Smooth muscle cell (in vitro differentiated cells): ENCODE results near the gene TUBA1B. TPM values are rescaled to one million over a fixed set of nuclear protein-coding genes. Genes with fewer than 3 reads are reported as not detected.

Experiments
- DNase-seq: peaks from one replicate; lab custom pipeline; 2025; ENCODE audit not compliant: unreplicated experiment; lab: John Stamatoyannopoulos, UW
- H2AFZ ChIP-seq: fragments of 200-600 bp; sonication (generic); 2 replicates; pipeline ENCODE4 v1.6.0; 2016; ENCODE audit warnings: antibody characterized with exemption, low read depth, mild to moderate bottlenecking
- H3F3A ChIP-seq: fragments of 200-600 bp; sonication (generic); 2 replicates; pipeline ENCODE4 v1.6.0; 2017; ENCODE audit warnings: antibody characterized with exemption, low read depth
- H3K27ac ChIP-seq: fragments of 200-600 bp; sonication (generic); 2 replicates; pipeline ENCODE4 v1.5.1; 2016; ENCODE audit warnings: low read depth, mild to moderate bottlenecking
- H3K27me3 ChIP-seq: fragments of 200-600 bp; sonication (generic); 2 replicates; pipeline ENCODE4 v1.6.1; 2016; ENCODE audit warnings: low read depth, mild to moderate bottlenecking
- H3K36me3 ChIP-seq: fragments of 200-600 bp; sonication (generic); 2 replicates; pipeline ENCODE4 v1.5.1; 2016; ENCODE audit warnings: low read depth
- H3K4me1 ChIP-seq: fragments of 200-600 bp; sonication (generic); 2 replicates; pipeline ENCODE4 v1.5.1; 2016; ENCODE audit warnings: low read depth
- H3K4me2 ChIP-seq: fragments of 200-600 bp; sonication (generic); 2 replicates; pipeline ENCODE4 v1.6.0; 2016; ENCODE audit warnings: mild to moderate bottlenecking
- H3K4me3 ChIP-seq: fragments of 200-600 bp; sonication (generic); 2 replicates; pipeline ENCODE4 v1.5.1; 2016; ENCODE audit warnings: mild to moderate bottlenecking
- H3K79me2 ChIP-seq: fragments of 200-600 bp; sonication (generic); 2 replicates; pipeline ENCODE4 v1.6.0; 2016; ENCODE audit warnings: low read depth, mild to moderate bottlenecking
- H3K9ac ChIP-seq: fragments of 200-600 bp; sonication (generic); 2 replicates; pipeline ENCODE4 v1.6.0; 2016; ENCODE audit warnings: low read depth
- H3K9me3 ChIP-seq: fragments of 200-600 bp; sonication (generic); replicated peaks from 2 replicates; pipeline ENCODE4 v1.5.1; 2016; ENCODE audit warnings: low read depth
- H4K20me1 ChIP-seq: fragments of 200-600 bp; sonication (generic); 2 replicates; pipeline ENCODE4 v1.6.0; 2016; ENCODE audit warnings: low read depth
- WGBS: methylation state at CpG from one replicate; pipeline ENCODE4 v1.1.7; 2016; ENCODE audit warnings: low lambda C conversion rate; 5-methylcytosine and 5-hydroxymethylcytosine counted together
- polyA plus RNA-seq: library from polyadenylated mRNA; unstranded; fragments of >200 nt; fragmentation: Nextera tagmentation; extraction: Ambion mirVana; gene quantifications from 2 replicates; pipeline ENCODE4 v1.2.1, GENCODE V29; 2016
- total RNA-seq: library from RNA; depleted of rRNA; stranded (reverse); fragments of >200 nt; gene quantifications from 2 replicates; pipeline ENCODE4 v1.2.3, GENCODE V29; 2014
- TF ChIP-seq, protein P1 (sequence below): fragments of 200-600 bp; sonication (generic); IDR thresholded peaks from 2 replicates; pipeline ENCODE4 v1.5.1; 2017; ENCODE audit warnings: borderline replicate concordance, mild to moderate bottlenecking, antibody characterized with exemption; ENCODE audit not compliant: insufficient read depth, poor library complexity, severe bottlenecking

TUBA1B gene
- total and polyA plus RNA-seq, 2 experiments from 2014 or later: 1,405 to 1,427 TPM

DNA sequence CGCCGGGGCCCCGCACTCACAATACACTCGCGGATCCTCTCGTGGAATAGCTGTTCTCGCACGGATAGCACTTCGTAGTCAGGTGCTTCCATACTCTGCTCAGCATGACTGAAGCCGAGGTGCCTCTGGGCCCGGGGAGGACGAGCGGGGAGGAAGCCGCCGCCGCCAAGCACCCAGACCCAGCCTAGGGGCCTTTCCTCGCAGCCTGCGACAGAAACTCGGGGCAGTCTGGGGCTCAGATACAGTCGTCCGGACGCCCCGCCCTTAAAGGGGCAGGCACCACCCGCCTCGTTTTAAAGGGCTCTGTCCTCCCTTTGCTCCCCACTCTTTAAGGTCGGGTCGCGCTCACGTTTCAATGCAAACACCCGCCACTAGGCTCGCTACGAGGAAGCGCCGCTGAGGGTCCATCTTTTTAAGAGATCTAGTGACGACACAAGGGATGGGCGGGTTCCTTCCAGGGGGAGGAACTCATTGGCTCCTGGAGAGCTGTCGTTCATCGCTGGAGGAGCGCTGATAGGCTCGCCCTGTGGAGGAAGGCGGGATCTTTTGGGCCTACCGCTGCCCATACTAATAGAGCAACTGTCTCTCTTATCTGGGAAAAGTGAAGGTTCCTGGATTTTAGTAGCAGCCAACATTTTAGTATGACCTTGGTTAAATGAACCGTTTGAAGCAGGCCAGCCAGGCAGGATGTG is 20.6 kb downstream of the TUBA1B start, which contains the start of gene LMBR1L:
Gene LMBR1L (minus strand): TSS at position 384 of the 692 bp plus-strand sequence. CDS start 292 bp downstream, at position 92.
- peak; percentile 80 for DNase-seq
- WGBS: under 1% methylated on average over 43 of the region's 43 CpGs
- Histone ChIP-seq H3K4me3 (peak within 1 kb of the TSS; percentile 96), H3K79me2 (peaks cover 48% of the 10 kb centered on the region), H3F3A (peaks cover 21% of the 10 kb centered on the region), H4K20me1 (peaks cover 42% of the 10 kb centered on the region), H3K36me3 (no peaks in the 10 kb centered on the region), H3K9me3 (no peaks in the 10 kb centered on the region), H3K9ac (peak within 1 kb of the TSS; percentile 95), H3K4me1 (peaks cover 14% of the 10 kb centered on the region), H2AFZ (peak within 1 kb of the TSS; percentile 84), H3K27me3 (no peaks in the 10 kb centered on the region), H3K27ac (peak within 1 kb of the TSS; percentile 93), H3K4me2 (peak within 1 kb of the TSS; percentile 98)
- TF ChIP-seq, protein P1, sequence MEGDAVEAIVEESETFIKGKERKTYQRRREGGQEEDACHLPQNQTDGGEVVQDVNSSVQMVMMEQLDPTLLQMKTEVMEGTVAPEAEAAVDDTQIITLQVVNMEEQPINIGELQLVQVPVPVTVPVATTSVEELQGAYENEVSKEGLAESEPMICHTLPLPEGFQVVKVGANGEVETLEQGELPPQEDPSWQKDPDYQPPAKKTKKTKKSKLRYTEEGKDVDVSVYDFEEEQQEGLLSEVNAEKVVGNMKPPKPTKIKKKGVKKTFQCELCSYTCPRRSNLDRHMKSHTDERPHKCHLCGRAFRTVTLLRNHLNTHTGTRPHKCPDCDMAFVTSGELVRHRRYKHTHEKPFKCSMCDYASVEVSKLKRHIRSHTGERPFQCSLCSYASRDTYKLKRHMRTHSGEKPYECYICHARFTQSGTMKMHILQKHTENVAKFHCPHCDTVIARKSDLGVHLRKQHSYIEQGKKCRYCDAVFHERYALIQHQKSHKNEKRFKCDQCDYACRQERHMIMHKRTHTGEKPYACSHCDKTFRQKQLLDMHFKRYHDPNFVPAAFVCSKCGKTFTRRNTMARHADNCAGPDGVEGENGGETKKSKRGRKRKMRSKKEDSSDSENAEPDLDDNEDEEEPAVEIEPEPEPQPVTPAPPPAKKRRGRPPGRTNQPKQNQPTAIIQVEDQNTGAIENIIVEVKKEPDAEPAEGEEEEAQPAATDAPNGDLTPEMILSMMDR: peak; percentile 16

DNA sequence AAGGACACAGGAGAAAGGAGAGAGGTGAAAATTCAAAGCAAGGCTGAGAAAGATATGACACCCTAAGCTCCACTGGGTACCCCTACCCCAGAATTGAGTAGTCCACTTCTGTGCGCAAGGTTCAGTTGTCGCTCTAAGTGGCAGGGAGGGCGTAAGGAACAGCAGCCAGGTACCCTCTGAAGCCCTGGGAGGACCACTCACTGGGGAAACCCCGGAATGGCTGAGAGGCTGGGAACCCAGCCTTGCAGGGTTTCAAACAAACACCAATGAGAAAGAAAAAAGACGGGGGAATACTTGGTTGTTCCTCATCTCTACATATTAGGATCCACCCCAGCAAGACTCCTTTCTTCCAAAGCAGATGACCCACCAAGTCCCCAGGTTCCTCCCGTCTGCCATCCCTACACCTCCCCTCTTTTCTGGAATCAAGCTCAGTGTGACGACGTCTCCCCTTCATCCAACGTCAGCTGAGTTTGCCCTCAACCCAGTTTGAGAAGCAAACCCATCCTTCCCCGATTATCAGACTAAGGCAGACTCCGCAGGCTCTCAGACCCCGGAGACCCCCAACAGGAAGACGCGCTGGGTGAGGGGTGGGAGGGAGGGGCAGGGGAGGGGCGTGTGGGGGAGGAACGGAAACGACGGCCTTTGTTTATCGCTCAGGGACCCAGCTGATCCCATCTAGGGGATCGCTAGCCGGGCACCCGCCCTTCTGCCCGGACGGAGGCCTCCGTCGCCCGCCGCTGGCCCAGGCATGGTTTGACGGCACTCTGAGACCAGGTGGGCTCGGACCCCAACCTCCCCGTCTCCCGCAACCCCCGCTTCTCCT is 21.3 kb downstream of the TUBA1B start:
- peaks cover 49% of the 10 kb centered on the region for H3K79me2 ChIP-seq
- H2AFZ ChIP-seq: peak overlapping the region; percentile 84
- H3K27me3 ChIP-seq: no peaks in the 10 kb centered on the region
- peak overlapping the region; percentile 95 for H3K9ac ChIP-seq
- H3K4me2 ChIP-seq: peak overlapping the region; percentile 98
- TF ChIP-seq, protein P1: no peak
- H3K36me3 ChIP-seq: no peaks in the 10 kb centered on the region
- WGBS: 8% methylated on average over 33 of the region's 33 CpGs
- H3K27ac ChIP-seq: peak overlapping the region; percentile 93
- no peaks in the 10 kb centered on the region for H3K9me3 ChIP-seq
- H3K4me1 ChIP-seq: peaks cover 14% of the 10 kb centered on the region
- H3K4me3 ChIP-seq: peak overlapping the region; percentile 96
- DNase-seq: no peak
- peaks cover 21% of the 10 kb centered on the region for H3F3A ChIP-seq
- H4K20me1 ChIP-seq: peaks cover 50% of the 10 kb centered on the region

DNA sequence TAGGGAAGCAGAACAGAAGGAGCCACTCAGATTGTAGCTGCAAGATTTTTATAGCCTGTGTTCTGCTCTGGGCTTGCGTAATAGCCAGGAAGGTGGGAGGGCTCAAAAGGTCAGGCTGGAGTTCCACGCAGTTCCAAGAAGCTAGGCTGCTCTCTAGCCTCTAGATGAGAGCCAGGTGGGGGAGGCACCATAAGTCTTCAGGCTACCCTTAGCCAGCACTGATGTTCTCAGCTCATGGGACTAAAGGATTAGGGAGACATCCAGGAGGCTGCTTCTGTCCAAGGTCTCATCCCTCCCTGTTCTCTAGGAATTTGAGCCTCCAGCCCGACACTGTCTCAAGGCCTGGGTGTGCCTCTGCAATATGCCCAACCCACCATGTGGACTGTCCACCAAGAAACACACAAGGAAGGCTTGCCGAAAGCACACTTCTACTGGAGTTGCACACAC is 22.2 kb downstream of the TUBA1B start:
- Histone ChIP-seq H2AFZ (no peak overlapping the region), H3K4me1 (peaks cover 14% of the 10 kb centered on the region), H3K9ac (peak overlapping the region; percentile 95), H3F3A (peaks cover 21% of the 10 kb centered on the region), H3K27me3 (no peaks in the 10 kb centered on the region), H3K79me2 (peaks cover 49% of the 10 kb centered on the region), H4K20me1 (peaks cover 59% of the 10 kb centered on the region), H3K27ac (peak overlapping the region; percentile 93), H3K36me3 (no peaks in the 10 kb centered on the region), H3K4me2 (peak overlapping the region; percentile 98), H3K4me3 (peak overlapping the region; percentile 96), H3K9me3 (no peaks in the 10 kb centered on the region)
- TF ChIP-seq, protein P1: no peak
- no peak for DNase-seq
- WGBS: 30% methylated on average over 4 of the region's 4 CpGs
